HEK293T (cell line): Measurements from ENCODE around the gene GRIK2.
A peak's percentile ranks its signal among the peaks of the same experiment; 100 is the strongest.

ENCODE experiments used
- CTCF ChIA-PET: fragments of 350-600 bp; formaldehyde crosslinking; extraction: SDS; loops from one replicate; lab custom pipeline; 2021; ENCODE audit warnings: antibody characterized with exemption, inconsistent platforms; lab: Yijun Ruan, JAX
- POLR2A ChIA-PET: fragments of 350-600 bp; formaldehyde crosslinking; extraction: SDS; loops from one replicate; lab custom pipeline; 2020; ENCODE audit warnings: antibody characterized with exemption, inconsistent platforms; lab: Yijun Ruan, JAX
- DNase-seq: peaks from one replicate; pipeline ENCODE4 v3.0.0; 2012; ENCODE audit warnings: mixed read lengths; ENCODE audit errors: extremely low spot score
- ARNT ChIP-seq: fragments of 450-650 bp; IDR thresholded peaks from 2 replicates; pipeline ENCODE4 v1.6.1; 2017; ENCODE audit warnings: mild to moderate bottlenecking
- BHLHE40 ChIP-seq: fragments of 450-650 bp; IDR thresholded peaks from 2 replicates; pipeline ENCODE4 v1.6.1; 2016; ENCODE audit warnings: mild to moderate bottlenecking, moderate library complexity, borderline replicate concordance
- CTBP1 ChIP-seq: fragments of 450-650 bp; IDR thresholded peaks from 2 replicates; pipeline ENCODE4 v1.6.1; 2016; ENCODE audit warnings: borderline replicate concordance
- ELF4 ChIP-seq: fragments of 450-650 bp; IDR thresholded peaks from 2 replicates; pipeline ENCODE4 v1.6.1; 2017; ENCODE audit warnings: antibody characterized with exemption
- FOXA1 ChIP-seq: fragments of 450-650 bp; IDR thresholded peaks from 2 replicates; pipeline ENCODE4 v1.6.1; 2016; ENCODE audit warnings: mild to moderate bottlenecking
- FOXK2 ChIP-seq: fragments of 450-650 bp; IDR thresholded peaks from 2 replicates; pipeline ENCODE4 v1.6.1; 2016; ENCODE audit warnings: mild to moderate bottlenecking
- FOXM1 ChIP-seq: fragments of 450-650 bp; IDR thresholded peaks from 2 replicates; pipeline ENCODE4 v1.6.1; 2017; ENCODE audit warnings: mild to moderate bottlenecking, borderline replicate concordance
- HDGF ChIP-seq: fragments of 450-650 bp; IDR thresholded peaks from 2 replicates; pipeline ENCODE4 v1.6.1; 2017; ENCODE audit warnings: antibody characterized with exemption, borderline replicate concordance
- L3MBTL2 ChIP-seq: fragments of 450-650 bp; conservative IDR thresholded peaks from 2 replicates; pipeline ENCODE4 v1.6.1; 2016; ENCODE audit warnings: mild to moderate bottlenecking
- LEF1 ChIP-seq: fragments of 450-650 bp; IDR thresholded peaks from 2 replicates; pipeline ENCODE4 v1.6.1; 2017; ENCODE audit warnings: mild to moderate bottlenecking, borderline replicate concordance
- NFRKB ChIP-seq: fragments of 450-650 bp; IDR thresholded peaks from 2 replicates; pipeline ENCODE4 v1.6.1; 2016; ENCODE audit warnings: mild to moderate bottlenecking, moderate library complexity
- PKNOX1 ChIP-seq: fragments of 450-650 bp; IDR thresholded peaks from 2 replicates; pipeline ENCODE4 v1.6.1; 2016
- SP1 ChIP-seq: fragments of 450-650 bp; IDR thresholded peaks from 2 replicates; pipeline ENCODE4 v1.6.1; 2017
- SUZ12 ChIP-seq: fragments of 450-650 bp; IDR thresholded peaks from 2 replicates; pipeline ENCODE4 v1.6.1; 2016; ENCODE audit warnings: mild to moderate bottlenecking
- TARDBP ChIP-seq: fragments of 450-650 bp; IDR thresholded peaks from 2 replicates; pipeline ENCODE4 v1.6.1; 2016
- ZNF384 ChIP-seq: fragments of 450-650 bp; IDR thresholded peaks from 2 replicates; pipeline ENCODE4 v1.6.1; 2016

GRIK2 gene

GRCh38 chr6:101401792-101402621 is 8.5 kb downstream of the GRIK2 start:
- POLR2A ChIA-PET = no interaction called here
- no peak for TF ChIP-seq L3MBTL2
- no peak for TF ChIP-seq FOXK2
- no peak for TF ChIP-seq SUZ12
- no peak for TF ChIP-seq HDGF
- TF ChIP-seq CTBP1 = no peak
- no peak for TF ChIP-seq TARDBP
- no peak for TF ChIP-seq ARNT
- TF ChIP-seq SP1 = no peak
- no peak for TF ChIP-seq BHLHE40
- no peak for TF ChIP-seq FOXA1
- CTCF ChIA-PET = no interaction called here
- peak; percentile 27 for DNase-seq

- DNase-seq = no peak
- TF ChIP-seq SP1 (no peak), CTBP1 (no peak), LEF1 (no peak), ARNT (no peak)
- CTCF ChIA-PET = interaction anchor here (0.6 kb wide), 1 partner anchor 174 kb away, joined by 3 read pairs; no protein-coding TSS in a partner anchor
- POLR2A ChIA-PET = no interaction called here
Measured at GRCh38 chr6:101402622-101403031, 9.1 kb downstream of the GRIK2 start.

DNA sequence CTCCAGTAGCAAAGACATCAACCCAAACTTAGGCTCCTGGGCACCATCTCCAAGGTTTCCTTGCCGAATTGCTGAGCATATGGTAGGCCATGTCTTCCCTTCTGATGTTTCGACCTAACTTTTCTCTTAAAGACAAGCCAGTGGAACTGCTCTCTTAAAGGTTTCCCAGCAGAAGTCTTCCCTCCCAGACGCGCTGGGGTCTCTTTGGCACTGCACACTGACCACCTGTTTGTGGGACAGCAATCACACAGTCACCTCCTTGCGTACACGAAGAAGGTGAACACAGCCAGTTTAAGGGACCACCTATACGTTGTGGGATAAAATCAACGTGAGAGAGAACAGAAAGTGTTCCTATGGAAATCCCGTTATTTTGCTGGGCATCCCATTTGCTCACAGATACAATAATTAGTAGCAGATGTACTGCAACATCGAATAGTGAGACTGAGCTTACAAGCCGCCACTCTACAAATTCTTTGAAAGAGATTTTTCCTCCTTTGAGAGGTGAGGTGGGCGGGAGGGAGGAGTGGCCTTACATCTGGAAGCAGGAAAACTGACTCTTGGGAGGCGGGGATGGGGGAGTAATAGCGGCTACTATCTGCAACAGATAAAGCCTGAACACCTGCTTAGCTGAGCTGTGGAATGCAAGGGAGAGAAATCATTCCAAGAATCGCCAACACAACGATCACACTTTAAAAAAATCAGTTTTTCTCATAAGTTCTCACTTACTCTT is 9.9 kb downstream of the GRIK2 start:
- POLR2A ChIA-PET = no interaction called here
- CTCF ChIA-PET = interaction anchor here (0.6 kb wide), 1 partner anchor 173 kb away, joined by 3 read pairs; no protein-coding TSS in a partner anchor
- DNase-seq = no peak
- no peak for TF ChIP-seq ELF4
- TF ChIP-seq PKNOX1 = no peak
- TF ChIP-seq FOXM1 = no peak
- TF ChIP-seq CTBP1 = no peak
- TF ChIP-seq L3MBTL2 = no peak
- TF ChIP-seq FOXK2 = no peak
- no peak for TF ChIP-seq SP1
- TF ChIP-seq LEF1 = no peak
- TF ChIP-seq ARNT = no peak
- TF ChIP-seq SUZ12 = no peak
- TF ChIP-seq TARDBP = no peak
- no peak for TF ChIP-seq ZNF384
- TF ChIP-seq FOXA1 = no peak
- no peak for TF ChIP-seq BHLHE40

GRCh38 chr6:101404775-101405174 is 11.3 kb downstream of the GRIK2 start:
- TF ChIP-seq FOXM1 = no peak
- ChIA-PET CTCF (no interaction called here), POLR2A (no interaction called here)
- no peak for DNase-seq

- no peak for DNase-seq
- CTCF ChIA-PET = no interaction called here
- TF ChIP-seq LEF1 (no peak), FOXM1 (no peak), PKNOX1 (no peak), ELF4 (no peak), ARNT (no peak), FOXA1 (no peak), TARDBP (no peak), SUZ12 (no peak), SP1 (no peak), ZNF384 (no peak), FOXK2 (no peak)
- POLR2A ChIA-PET = no interaction called here
Measured at GRCh38 chr6:101413773-101414172, 20.3 kb downstream of the GRIK2 start.

DNA sequence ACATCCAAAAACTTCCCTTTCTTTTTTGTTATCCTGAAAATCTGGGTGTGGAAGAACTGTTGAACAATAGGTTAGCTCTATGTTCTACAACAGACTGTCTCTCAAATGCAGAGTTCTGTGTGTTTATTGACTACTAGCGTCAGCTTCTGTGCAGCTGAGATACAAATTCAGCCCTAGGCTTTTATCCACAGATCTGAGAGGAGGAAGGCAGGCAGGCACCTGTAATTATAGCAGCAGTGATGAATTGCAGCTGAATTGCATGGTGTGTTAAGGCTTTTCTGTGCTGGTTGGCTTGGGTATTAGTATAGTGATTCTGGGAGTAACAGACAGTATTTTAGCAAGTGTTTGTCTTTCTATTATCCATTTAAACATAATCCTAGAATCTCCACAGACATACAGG is 24.4 kb downstream of the GRIK2 start:
- CTCF ChIA-PET = no interaction called here
- POLR2A ChIA-PET = no interaction called here
- no peak for DNase-seq
- TF ChIP-seq CTBP1 = no peak
- TF ChIP-seq FOXA1 = no peak
- no peak for TF ChIP-seq NFRKB
- no peak for TF ChIP-seq FOXM1
- TF ChIP-seq SUZ12 = no peak
- TF ChIP-seq HDGF = no peak
- no peak for TF ChIP-seq PKNOX1
- no peak for TF ChIP-seq LEF1
- no peak for TF ChIP-seq FOXK2
- no peak for TF ChIP-seq ZNF384
